G401 (cell line): Measurements from ENCODE around the gene LRRC15. TPM values are rescaled to one million over a fixed set of nuclear protein-coding genes. Genes with fewer than 3 reads are reported as not detected.

Experiments
- DNase-seq: peaks from one replicate; pipeline ENCODE4 v3.0.0-alpha.2; 2015; ENCODE audit warnings: low spot score
- in situ Hi-C: cut with HindIII; loops from 2 replicates; pipeline ENCODE4 v1.10.0; 2016; ENCODE audit warnings: low sequenced_read_pairs, mixed read lengths
- total RNA-seq: library from RNA; depleted of rRNA; stranded (reverse); fragments of >200 nt; shearing (Covaris generic); gene quantifications from 2 replicates; pipeline ENCODE4 v1.2.3, GENCODE V29; 2014; rRNA removed

Gene LRRC15
- total RNA-seq, 1 experiment from 2014 or later, result 0.14 TPM

GRCh38 chr3:194310060-194310835 lies 59.3 kb downstream of the LRRC15 start:
- DNase-seq, result no peak
- in situ Hi-C loops, result no loop called here

DNA sequence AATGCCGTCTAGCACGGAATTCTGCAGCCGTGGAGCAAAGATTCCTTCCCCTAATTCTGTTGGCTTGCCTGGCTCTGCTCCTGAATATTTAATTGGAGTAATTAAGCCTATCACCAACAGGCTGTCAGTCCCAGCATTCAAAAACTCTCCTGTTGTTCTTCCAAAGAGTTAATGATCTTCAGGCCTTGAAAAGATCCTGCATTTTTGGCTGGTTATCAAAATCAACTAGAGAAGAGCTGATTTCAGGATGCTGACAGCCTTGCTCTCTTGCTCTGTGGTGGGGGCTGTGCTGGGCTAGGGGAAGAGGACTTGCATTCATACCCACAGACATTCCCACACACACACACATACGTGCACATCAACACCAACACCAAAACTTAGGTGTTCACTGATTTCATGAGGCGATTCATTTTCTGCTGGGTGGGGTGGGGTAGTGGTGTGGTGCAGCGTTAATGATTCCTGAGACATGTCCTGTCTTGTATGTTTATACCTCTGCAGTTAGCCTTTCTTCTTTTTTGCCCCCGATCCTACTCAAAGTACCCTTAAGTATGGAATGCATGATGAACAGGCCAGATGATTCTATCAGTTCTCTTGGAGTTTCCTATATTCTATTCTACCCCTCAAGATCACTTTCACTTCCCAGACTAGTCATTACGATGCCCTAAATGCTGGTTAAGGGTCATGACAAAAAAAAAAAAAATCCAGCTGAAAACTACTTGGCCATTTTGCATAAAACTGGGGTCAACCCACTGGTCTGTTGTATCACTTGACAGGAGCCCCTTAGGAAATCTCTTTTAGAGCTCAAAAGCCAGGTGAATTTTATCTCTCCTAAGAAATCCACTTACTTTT lies 60.7 kb downstream of the LRRC15 start:
- DNase-seq, result no peak
- in situ Hi-C loops, result no loop called here

GRCh38 chr3:194307849-194308248 lies 61.7 kb downstream of the LRRC15 start:
- in situ Hi-C loops, result no loop called here
- no peak for DNase-seq

GRCh38 chr3:194306771-194307640 lies 62.5 kb downstream of the LRRC15 start:
- in situ Hi-C loops, result no loop called here
- DNase-seq, result no peak

GRCh38 chr3:194306109-194306686 lies 63.3 kb downstream of the LRRC15 start:
- no peak for DNase-seq
- in situ Hi-C loops, result no loop called here

DNA sequence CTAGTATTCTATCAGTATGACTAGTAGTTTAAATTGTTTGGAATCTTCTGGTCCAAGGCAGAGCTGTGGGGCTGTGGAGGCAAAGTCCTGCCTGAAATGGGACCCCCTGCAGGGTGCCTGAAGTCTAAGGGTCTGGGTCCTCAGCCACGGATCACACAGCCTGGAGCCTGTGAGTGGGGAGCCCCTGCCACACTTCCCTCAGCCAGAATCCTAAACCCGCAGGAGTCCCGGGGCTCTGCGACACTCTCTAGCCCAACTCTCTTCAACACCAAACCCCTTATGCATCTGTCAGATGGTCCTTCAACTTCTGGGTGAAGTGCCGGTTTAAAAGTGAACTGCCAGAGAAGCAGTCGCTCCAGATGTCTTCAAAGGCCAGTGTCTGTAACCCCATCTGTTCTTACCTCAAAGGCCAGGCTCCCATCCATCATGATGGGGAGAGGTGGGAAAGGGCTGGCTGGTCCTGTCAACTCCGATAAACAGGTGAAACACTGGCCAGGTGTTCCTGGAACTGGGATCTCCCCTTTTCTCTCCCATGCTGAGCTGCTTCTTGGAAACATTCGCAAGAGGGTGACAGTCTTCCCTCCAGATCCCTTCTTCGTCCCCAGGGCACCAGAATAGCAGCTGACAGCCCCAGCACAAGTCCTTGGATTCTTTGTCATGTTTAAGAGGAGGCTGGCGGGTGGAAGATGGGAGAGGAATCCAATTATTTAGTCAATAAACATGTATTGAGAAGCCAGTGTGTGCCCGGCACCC lies 64.0 kb downstream of the LRRC15 start:
- in situ Hi-C loops, result no loop called here

More for the DNA sequence above, 64.0 kb downstream of the LRRC15 start:
- DNase-seq, result no peak

Other genes starting within 250 kb of the LRRC15 start
- 3.3 and 6.6 TPM in 2 replicates for gene HES1, start 233.6 kb downstream of the LRRC15 start, total RNA-seq
- not detected in 2 replicates for gene CPN2, start 18.4 kb downstream of the LRRC15 start, total RNA-seq
- gene GP5, start 29.5 kb upstream of the LRRC15 start, total RNA-seq, result not detected in 2 replicates
- gene ATP13A3, start 117.3 kb upstream of the LRRC15 start, total RNA-seq, result 47.9 and 60.2 TPM in 2 replicates